Activated T-helper 1 cell treated with anti-CD3 and anti-CD28 coated beads, Interleukin-12 subunit alpha, Interleukin-12 subunit beta, Interleukin-2, Interleukin-4 antibody, amounts not matched to agents 30 ng/mL and 10 ng/mL and 1 ng/mL, durations not matched to agents 14 hours and 24 hours and 36 hours (primary cell): ENCODE measurements around the gene C6orf163. TPM values are rescaled to one million over a fixed set of nuclear protein-coding genes. Genes with fewer than 3 reads are reported as not detected.

Experiments used
- DNase-seq: peaks from one replicate; pipeline ENCODE4 v3.0.0; 2021; ENCODE audit warnings: low spot score
- H3K27ac Mint-ChIP-seq: one replicate; pipeline ENCODE4 v1.8.0; 2021; ENCODE audit warnings: mild to moderate bottlenecking, mixed read lengths
- H3K27me3 Mint-ChIP-seq: one replicate; pipeline ENCODE4 v1.8.0; 2022; ENCODE audit warnings: mild to moderate bottlenecking, moderate library complexity, mixed read lengths; ENCODE audit not compliant: insufficient read depth
- H3K36me3 Mint-ChIP-seq: one replicate; pipeline ENCODE4 v1.8.0; 2021; ENCODE audit warnings: low read depth, mixed read lengths
- H3K4me1 Mint-ChIP-seq: one replicate; pipeline ENCODE4 v1.8.0; 2021; ENCODE audit warnings: low read depth, mixed read lengths
- H3K4me3 Mint-ChIP-seq: one replicate; pipeline ENCODE4 v1.8.0; 2021; ENCODE audit warnings: mild to moderate bottlenecking, moderate library complexity, mixed read lengths
- H3K9me3 Mint-ChIP-seq: one replicate; pipeline ENCODE4 v1.8.0; 2021; ENCODE audit warnings: mixed read lengths
- intact Hi-C: fragments of 100-400 bp; cut with micrococcal nuclease; formaldehyde crosslinking; loops from one replicate; pipeline ENCODE4 v1.15.1; 2024
- total RNA-seq: library from RNA; stranded (reverse); gene quantifications from 2 replicates; pipeline ENCODE4 v1.2.3, GENCODE V29; 2022

The C6orf163 gene
- total RNA-seq, 1 donor from 2014 or later: 1.2 TPM

GRCh38 chr6:87334683-87335082 lies 9.9 kb upstream of the C6orf163 start:
- H3K36me3 Mint-ChIP-seq: peaks cover 10% of the 10 kb centered on the region
- H3K27ac Mint-ChIP-seq: no peak overlapping the region
- H3K27me3 Mint-ChIP-seq: no peaks in the 10 kb centered on the region
- H3K4me3 Mint-ChIP-seq: no peak overlapping the region
- no peak for DNase-seq
- H3K4me1 Mint-ChIP-seq: peaks cover 21% of the 10 kb centered on the region
- H3K9me3 Mint-ChIP-seq: peaks cover 8% of the 10 kb centered on the region
- intact Hi-C loops: no loop called here

- Mint-ChIP-seq H3K36me3 (peaks cover 9% of the 10 kb centered on the region), H3K9me3 (peaks cover 8% of the 10 kb centered on the region), H3K4me1 (peaks cover 16% of the 10 kb centered on the region), H3K27ac (no peak overlapping the region), H3K27me3 (no peaks in the 10 kb centered on the region), H3K4me3 (no peak overlapping the region)
- DNase-seq: no peak
- intact Hi-C loops: no loop called here
Measured at GRCh38 chr6:87336367-87336766, 8.2 kb upstream of the C6orf163 start.

GRCh38 chr6:87340230-87340629 lies 4.4 kb upstream of the C6orf163 start:
- no peak for DNase-seq
- Mint-ChIP-seq H3K4me1 (no peaks in the 10 kb centered on the region), H3K4me3 (no peak overlapping the region), H3K27me3 (no peaks in the 10 kb centered on the region), H3K9me3 (no peaks in the 10 kb centered on the region), H3K36me3 (peaks cover 4% of the 10 kb centered on the region), H3K27ac (no peak overlapping the region)
- intact Hi-C loops: no loop called here

GRCh38 chr6:87341158-87341557 lies 3.5 kb upstream of the C6orf163 start:
- H3K4me3 Mint-ChIP-seq: no peak overlapping the region
- H3K4me1 Mint-ChIP-seq: no peaks in the 10 kb centered on the region
- H3K27me3 Mint-ChIP-seq: no peaks in the 10 kb centered on the region
- intact Hi-C loops: no loop called here
- peaks cover 4% of the 10 kb centered on the region for H3K36me3 Mint-ChIP-seq
- DNase-seq: no peak
- no peaks in the 10 kb centered on the region for H3K9me3 Mint-ChIP-seq
- H3K27ac Mint-ChIP-seq: no peak overlapping the region

- intact Hi-C loops: no loop called here
- no peak for DNase-seq
- H3K4me1 Mint-ChIP-seq: no peaks in the 10 kb centered on the region
- H3K9me3 Mint-ChIP-seq: no peaks in the 10 kb centered on the region
- H3K4me3 Mint-ChIP-seq: no peak overlapping the region
- no peaks in the 10 kb centered on the region for H3K27me3 Mint-ChIP-seq
- no peak overlapping the region for H3K27ac Mint-ChIP-seq
- peaks cover 4% of the 10 kb centered on the region for H3K36me3 Mint-ChIP-seq
Measured at GRCh38 chr6:87341899-87342298, 2.7 kb upstream of the C6orf163 start.

- intact Hi-C loops: no loop called here
- Mint-ChIP-seq H3K9me3 (no peaks in the 10 kb centered on the region), H3K4me1 (no peaks in the 10 kb centered on the region), H3K4me3 (no peak overlapping the region), H3K27me3 (no peaks in the 10 kb centered on the region), H3K36me3 (peaks cover 4% of the 10 kb centered on the region), H3K27ac (no peak overlapping the region)
- no peak for DNase-seq
Measured at GRCh38 chr6:87342829-87343228, 1.8 kb upstream of the C6orf163 start.

- H3K4me3 Mint-ChIP-seq: no peak overlapping the region
- intact Hi-C loops: no loop called here
- H3K4me1 Mint-ChIP-seq: no peaks in the 10 kb centered on the region
- H3K36me3 Mint-ChIP-seq: peaks cover 1% of the 10 kb centered on the region
- H3K27ac Mint-ChIP-seq: no peak overlapping the region
- DNase-seq: no peak
- no peaks in the 10 kb centered on the region for H3K9me3 Mint-ChIP-seq
- no peaks in the 10 kb centered on the region for H3K27me3 Mint-ChIP-seq
Measured at GRCh38 chr6:87346700-87347099, 2.1 kb downstream of the C6orf163 start.

GRCh38 chr6:87349896-87350295 lies 5.3 kb downstream of the C6orf163 start:
- no peak for DNase-seq
- Mint-ChIP-seq H3K9me3 (no peaks in the 10 kb centered on the region), H3K36me3 (no peaks in the 10 kb centered on the region), H3K27me3 (no peaks in the 10 kb centered on the region), H3K4me3 (no peak overlapping the region), H3K4me1 (no peaks in the 10 kb centered on the region), H3K27ac (no peak overlapping the region)
- intact Hi-C loops: no loop called here

- H3K36me3 Mint-ChIP-seq: no peaks in the 10 kb centered on the region
- no peaks in the 10 kb centered on the region for H3K9me3 Mint-ChIP-seq
- no peaks in the 10 kb centered on the region for H3K27me3 Mint-ChIP-seq
- no peak overlapping the region for H3K4me3 Mint-ChIP-seq
- H3K27ac Mint-ChIP-seq: no peak overlapping the region
- intact Hi-C loops: no loop called here
- no peak for DNase-seq
- no peaks in the 10 kb centered on the region for H3K4me1 Mint-ChIP-seq
Measured at GRCh38 chr6:87350516-87350915, 5.9 kb downstream of the C6orf163 start.

- no peak overlapping the region for H3K27ac Mint-ChIP-seq
- no peak overlapping the region for H3K4me3 Mint-ChIP-seq
- H3K36me3 Mint-ChIP-seq: no peaks in the 10 kb centered on the region
- intact Hi-C loops: no loop called here
- no peaks in the 10 kb centered on the region for H3K4me1 Mint-ChIP-seq
- H3K27me3 Mint-ChIP-seq: no peaks in the 10 kb centered on the region
- no peak for DNase-seq
- no peaks in the 10 kb centered on the region for H3K9me3 Mint-ChIP-seq
Measured at GRCh38 chr6:87351583-87351982, 7.0 kb downstream of the C6orf163 start.

GRCh38 chr6:87356181-87356580 lies 11.6 kb downstream of the C6orf163 start:
- intact Hi-C loops: no loop called here
- Mint-ChIP-seq H3K27me3 (no peaks in the 10 kb centered on the region), H3K9me3 (no peaks in the 10 kb centered on the region), H3K36me3 (no peaks in the 10 kb centered on the region), H3K4me3 (no peak overlapping the region), H3K27ac (no peak overlapping the region), H3K4me1 (no peaks in the 10 kb centered on the region)
- DNase-seq: no peak

- Mint-ChIP-seq H3K4me3 (no peak overlapping the region), H3K4me1 (no peaks in the 10 kb centered on the region), H3K36me3 (peaks cover 2% of the 10 kb centered on the region), H3K9me3 (no peaks in the 10 kb centered on the region), H3K27me3 (no peaks in the 10 kb centered on the region), H3K27ac (no peak overlapping the region)
- no peak for DNase-seq
- intact Hi-C loops: no loop called here
Measured at GRCh38 chr6:87357479-87358196, 13.0 kb downstream of the C6orf163 start.

GRCh38 chr6:87364602-87365252 lies 20.1 kb downstream of the C6orf163 start:
- DNase-seq: no peak
- H3K4me1 Mint-ChIP-seq: no peaks in the 10 kb centered on the region

More at GRCh38 chr6:87364602-87365252, 20.1 kb downstream of the C6orf163 start:
- Mint-ChIP-seq H3K27me3 (no peaks in the 10 kb centered on the region), H3K9me3 (peaks cover 7% of the 10 kb centered on the region), H3K27ac (no peak overlapping the region), H3K4me3 (no peak overlapping the region), H3K36me3 (peaks cover 7% of the 10 kb centered on the region)
- intact Hi-C loops: no loop called here
